Upper lobe of left lung (tissue), 4 donors: ENCODE results near the gene SSX4B.

Experiments used
- EP300 ChIP-seq, 4 donors: sonication (generic); formaldehyde crosslinking; IDR thresholded peaks; one replicate each; pipeline ENCODE4 v1.5.1; 2017; ENCODE audit warnings: antibody characterized with exemption in 4 of 4, control low read depth in 2 of 4
- POLR2A ChIP-seq, 4 donors: fragments of 450-650 bp; IDR thresholded peaks; one replicate each; pipeline ENCODE4 v1.5.1; 2016 to 2017; ENCODE audit warnings: antibody characterized with exemption in 4 of 4, mild to moderate bottlenecking in 2 of 4
- TF ChIP-seq, protein P1 (sequence below), 6 experiments: fragments of 450-650 bp in 4 of 6; fragments of 200-600 bp in 2 of 6; sonication (generic) in 2 of 6; IDR thresholded peaks; one replicate each; pipeline ENCODE4 v1.5.1; 2016 to 2019; ENCODE audit warnings: antibody characterized with exemption in 6 of 6

DNA sequence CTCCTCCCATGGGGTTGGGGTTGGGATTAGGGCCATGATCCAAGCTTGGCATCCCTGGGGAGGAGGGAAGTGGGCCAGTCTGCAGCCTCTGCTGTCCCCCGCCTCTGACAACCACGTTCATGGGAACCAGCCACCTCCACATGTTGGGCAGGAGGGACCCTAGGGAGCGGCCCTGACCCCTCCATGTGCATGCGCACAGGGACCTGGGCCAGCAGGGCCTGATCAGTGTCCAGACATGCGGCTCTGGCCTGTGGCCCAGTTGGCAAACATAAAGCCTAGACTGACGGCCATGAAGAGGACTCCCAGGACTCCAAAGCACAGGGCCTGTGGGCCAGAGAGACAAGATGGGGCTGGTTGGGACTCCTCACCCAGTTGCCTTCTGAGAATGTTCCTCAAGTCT, 47.0 kb upstream of the SSX4B start:
- TF ChIP-seq EP300 (IDR thresholded peaks at IDR 0.05) (no peak), POLR2A (IDR thresholded peaks at IDR 0.05) (no peak)
- TF ChIP-seq, protein P1, sequence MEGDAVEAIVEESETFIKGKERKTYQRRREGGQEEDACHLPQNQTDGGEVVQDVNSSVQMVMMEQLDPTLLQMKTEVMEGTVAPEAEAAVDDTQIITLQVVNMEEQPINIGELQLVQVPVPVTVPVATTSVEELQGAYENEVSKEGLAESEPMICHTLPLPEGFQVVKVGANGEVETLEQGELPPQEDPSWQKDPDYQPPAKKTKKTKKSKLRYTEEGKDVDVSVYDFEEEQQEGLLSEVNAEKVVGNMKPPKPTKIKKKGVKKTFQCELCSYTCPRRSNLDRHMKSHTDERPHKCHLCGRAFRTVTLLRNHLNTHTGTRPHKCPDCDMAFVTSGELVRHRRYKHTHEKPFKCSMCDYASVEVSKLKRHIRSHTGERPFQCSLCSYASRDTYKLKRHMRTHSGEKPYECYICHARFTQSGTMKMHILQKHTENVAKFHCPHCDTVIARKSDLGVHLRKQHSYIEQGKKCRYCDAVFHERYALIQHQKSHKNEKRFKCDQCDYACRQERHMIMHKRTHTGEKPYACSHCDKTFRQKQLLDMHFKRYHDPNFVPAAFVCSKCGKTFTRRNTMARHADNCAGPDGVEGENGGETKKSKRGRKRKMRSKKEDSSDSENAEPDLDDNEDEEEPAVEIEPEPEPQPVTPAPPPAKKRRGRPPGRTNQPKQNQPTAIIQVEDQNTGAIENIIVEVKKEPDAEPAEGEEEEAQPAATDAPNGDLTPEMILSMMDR (IDR thresholded peaks at IDR 0.05), result no peak
